Fibroblast of the aortic adventitia (primary cell): ENCODE data around the gene CLEC11A. TPM values are rescaled to one million over a fixed set of nuclear protein-coding genes. Genes with fewer than 3 reads are reported as not detected.

Source experiments
- DNase-seq: peaks from one replicate; pipeline ENCODE4 v3.0.0-alpha.2; 2010; ENCODE audit warnings: low read depth
- H3K4me3 ChIP-seq: 2 replicates; pipeline ENCODE4 v1.5.1; 2011; ENCODE audit warnings: low read depth, mild to moderate bottlenecking, control low read depth, low read length, moderate library complexity
- total RNA-seq: library from RNA; depleted of rRNA; stranded (reverse); fragments of >200 nt; gene quantifications from 2 replicates; pipeline ENCODE4 v1.2.3, GENCODE V29; 2012; ENCODE audit warnings: low replicate concordance
- TF ChIP-seq, protein P1 (sequence below): IDR thresholded peaks from 2 replicates; pipeline ENCODE4 v1.5.1; 2011; ENCODE audit warnings: mild to moderate bottlenecking, low read length, control low read depth, inconsistent platforms; ENCODE audit not compliant: insufficient read depth

The CLEC11A gene
- total RNA-seq, 1 donor: 21.8 TPM

DNA sequence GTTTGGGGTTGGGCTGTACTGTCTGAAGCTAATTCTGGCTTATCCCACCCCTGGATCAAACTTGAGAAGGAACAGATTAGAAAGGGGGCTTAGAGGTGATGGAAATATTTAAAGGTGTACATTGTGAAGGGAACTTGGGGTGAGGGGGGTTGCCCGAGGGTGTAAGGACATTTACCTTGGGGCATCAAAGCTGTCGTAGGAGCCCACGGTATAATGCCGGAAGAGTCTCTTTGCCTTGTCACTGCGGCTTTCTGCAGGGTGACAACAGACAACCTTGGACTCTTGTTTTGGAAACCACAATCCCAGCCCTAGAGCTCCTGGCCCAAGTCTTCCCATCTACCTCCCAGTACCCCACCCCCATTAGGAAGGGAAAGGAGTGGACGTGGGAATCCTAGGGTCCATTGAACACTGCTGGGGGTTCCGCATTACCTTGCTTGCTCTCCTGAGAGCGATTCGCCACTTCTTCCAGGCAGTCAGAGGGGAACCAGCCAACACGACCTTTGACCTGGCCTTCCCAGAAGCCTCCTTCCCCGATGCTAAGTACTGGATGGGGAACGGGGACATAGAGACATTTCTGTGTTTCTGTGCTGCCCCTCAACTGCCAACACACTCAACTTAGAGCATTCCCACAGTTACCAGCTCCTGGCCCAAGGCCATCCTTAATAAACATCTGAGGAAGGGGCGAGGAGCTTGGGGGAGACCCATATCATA, 25.6 kb upstream of the CLEC11A start:
- DNase-seq: no peak
- TF ChIP-seq, protein P1, sequence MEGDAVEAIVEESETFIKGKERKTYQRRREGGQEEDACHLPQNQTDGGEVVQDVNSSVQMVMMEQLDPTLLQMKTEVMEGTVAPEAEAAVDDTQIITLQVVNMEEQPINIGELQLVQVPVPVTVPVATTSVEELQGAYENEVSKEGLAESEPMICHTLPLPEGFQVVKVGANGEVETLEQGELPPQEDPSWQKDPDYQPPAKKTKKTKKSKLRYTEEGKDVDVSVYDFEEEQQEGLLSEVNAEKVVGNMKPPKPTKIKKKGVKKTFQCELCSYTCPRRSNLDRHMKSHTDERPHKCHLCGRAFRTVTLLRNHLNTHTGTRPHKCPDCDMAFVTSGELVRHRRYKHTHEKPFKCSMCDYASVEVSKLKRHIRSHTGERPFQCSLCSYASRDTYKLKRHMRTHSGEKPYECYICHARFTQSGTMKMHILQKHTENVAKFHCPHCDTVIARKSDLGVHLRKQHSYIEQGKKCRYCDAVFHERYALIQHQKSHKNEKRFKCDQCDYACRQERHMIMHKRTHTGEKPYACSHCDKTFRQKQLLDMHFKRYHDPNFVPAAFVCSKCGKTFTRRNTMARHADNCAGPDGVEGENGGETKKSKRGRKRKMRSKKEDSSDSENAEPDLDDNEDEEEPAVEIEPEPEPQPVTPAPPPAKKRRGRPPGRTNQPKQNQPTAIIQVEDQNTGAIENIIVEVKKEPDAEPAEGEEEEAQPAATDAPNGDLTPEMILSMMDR: no peak
- H3K4me3 ChIP-seq: no peak overlapping the region

DNA sequence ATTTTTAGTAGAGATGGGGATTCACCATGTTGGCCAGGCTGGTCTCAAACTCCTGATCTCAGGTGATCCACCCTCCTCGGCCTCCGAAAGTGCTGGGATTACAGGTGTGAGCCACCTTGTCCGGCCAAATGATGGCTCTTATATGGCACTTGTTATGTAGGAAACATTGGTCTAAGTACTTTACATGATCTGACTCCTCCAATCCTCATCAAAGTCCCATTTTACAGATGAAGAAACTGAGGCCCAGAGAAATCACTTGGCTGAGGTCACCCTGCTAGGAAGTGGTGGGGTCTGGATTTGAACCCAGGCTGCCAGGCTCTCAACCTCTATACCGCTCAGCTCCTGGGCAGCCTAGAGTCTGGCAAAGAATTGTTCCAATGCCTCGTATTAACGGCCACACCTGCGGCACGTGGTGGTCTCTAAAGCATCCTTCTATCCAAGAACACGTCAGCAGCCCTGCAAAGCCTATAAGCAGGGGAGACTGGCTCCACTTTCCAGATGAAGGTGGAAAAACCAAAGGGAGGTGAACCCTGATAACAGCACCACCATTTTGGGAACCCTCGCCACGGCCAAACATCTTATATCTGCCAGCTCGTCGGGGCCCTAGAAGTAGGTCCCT, 21.7 kb upstream of the CLEC11A start:
- TF ChIP-seq, protein P1: no peak
- DNase-seq: no peak

DNA sequence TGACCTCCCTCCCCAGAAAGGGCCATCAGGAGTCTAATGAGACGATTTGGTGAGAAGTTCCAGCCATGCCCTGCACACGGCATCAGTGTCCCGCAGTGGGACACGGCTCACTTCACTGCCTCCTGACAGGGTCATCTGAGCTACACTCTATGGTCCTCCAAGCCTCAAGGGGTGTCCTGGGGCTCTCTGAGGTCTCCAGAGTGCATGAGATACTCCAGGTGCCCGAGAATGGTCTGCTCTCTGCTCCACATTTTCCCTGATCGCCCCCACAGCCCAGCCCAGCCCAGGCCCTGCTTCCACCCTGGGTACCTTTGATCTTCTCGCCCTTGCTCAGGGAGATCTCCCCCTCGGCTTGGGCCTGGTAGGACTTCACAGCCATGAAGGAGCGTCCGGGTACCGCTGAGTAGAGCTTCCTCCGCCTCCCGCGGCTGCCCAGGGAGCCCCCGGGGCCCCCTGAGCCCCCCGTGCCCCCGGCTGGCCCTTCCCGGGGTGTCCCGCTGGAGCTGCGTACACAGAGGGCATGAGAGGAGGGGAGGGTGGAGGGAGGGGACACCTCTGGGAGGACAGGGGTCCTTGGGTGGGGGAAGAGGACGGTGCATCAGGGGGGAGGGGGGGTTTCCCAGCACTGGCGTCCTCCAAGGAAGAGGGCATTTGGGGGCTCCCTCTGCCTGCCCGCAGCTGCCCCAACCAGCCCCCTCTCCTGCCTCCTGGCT, 20.9 kb upstream of the CLEC11A start:
- no peak overlapping the region for H3K4me3 ChIP-seq
- TF ChIP-seq, protein P1: no peak
- no peak for DNase-seq

More for the DNA sequence above, 21.7 kb upstream of the CLEC11A start:
- H3K4me3 ChIP-seq: no peak overlapping the region

DNA sequence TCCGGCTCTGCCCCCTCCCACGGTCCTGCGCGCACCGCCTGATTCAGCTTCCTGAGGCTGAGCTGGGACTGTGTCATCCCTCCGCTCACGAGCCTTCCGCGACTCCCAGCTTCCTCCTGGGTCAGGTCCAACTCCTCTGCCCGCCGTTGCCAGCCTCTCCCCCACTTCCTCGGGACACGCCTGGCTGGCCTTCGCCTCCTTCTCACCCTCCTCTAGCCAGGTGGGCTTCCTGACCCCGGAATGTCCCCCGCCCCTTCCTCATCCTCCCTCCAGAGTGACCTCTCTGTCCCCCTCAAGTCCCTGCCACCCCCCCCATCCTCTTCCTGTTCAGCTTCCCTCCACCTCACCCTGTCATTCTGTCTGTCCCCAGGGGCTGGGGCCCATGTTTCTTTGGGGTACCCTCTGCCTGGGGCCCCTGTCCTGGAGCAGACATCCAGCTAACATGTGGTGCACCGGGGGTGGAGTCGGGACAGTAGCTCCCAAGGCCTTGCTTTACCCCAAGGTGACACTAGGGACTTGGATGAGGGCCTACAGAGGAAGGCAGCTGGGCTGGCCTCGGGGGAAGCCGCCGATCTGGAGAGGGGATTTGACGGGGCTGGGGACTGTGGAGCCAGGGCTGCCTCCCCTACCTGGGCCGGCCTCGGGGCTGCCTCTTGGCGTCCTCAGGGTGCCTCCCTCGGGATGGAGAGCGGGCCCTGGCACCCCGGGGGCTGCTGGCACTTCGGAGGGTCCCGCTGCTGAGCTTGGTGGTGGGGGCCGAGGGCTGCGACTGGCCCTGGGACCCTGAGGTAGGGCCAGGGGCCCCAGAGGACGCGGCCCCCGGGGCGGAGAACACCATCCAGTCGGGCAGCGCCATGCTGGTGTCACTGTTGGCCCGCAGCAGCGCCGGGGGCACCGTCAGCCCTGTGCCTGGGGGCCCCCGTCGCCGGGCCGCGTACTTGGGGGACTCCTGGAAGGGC, 20.0 kb upstream of the CLEC11A start:
- no peak overlapping the region for H3K4me3 ChIP-seq
- no peak for DNase-seq
- TF ChIP-seq, protein P1: no peak

DNA sequence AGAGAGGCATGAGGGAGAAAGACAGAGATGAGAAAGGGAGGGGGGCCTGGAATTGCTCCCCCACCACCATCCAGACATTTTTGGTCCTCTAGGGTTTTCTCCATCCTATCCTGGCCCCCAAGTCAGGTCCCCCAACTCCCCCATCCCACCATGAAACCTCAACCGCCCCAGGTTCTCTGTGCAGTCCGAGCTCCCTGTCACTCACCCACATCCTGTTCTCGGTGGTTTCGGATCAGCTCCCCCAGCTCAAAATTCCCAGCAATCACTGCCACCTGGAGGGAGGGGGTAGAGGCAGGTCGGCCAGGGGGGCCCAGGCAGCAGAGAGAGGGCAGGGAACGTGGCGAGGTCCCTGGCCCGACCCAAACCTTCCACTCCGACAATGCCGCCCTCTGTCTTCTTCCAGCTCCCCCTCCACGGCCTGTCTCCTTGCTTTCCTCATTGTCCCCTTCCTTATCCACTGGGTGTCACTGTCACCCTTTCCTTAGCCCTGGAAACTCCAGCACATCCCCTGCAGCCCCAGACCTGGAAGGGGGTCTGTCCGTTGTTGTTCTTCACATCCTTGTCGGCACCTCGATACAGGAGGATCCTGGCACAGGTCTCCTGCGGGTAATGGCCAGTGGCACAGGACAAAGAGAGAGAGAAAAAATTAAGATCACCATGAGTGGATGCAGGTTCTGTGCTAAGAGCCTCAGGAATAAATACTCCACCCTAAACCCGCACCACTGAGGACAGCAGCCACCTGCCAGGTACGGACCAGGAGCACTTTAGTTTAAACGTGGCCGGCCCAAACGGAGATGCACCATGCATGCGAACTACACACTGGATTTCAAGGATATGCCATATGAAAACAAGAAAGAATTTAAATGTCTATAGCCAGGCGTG, 19.0 kb upstream of the CLEC11A start:
- no peak for DNase-seq
- H3K4me3 ChIP-seq: no peak overlapping the region

More for the DNA sequence above, 19.0 kb upstream of the CLEC11A start:
- TF ChIP-seq, protein P1: no peak
